GM19043 (cell line): Measurements from ENCODE around the gene SPPL3.
"Not testable (repeated sequence)": the region's sequence is repeated elsewhere in the genome, so short reads cannot be mapped to it uniquely, and the experiment has no call there.

Experiments used
- ATAC-seq: cut with Tn5 transposase; IDR thresholded peaks from one replicate; pipeline ENCODE4 v1.9.1; 2021; ENCODE audit warnings: low read depth; ENCODE audit not compliant: unreplicated experiment

SPPL3 gene

GRCh38 chr12:120792456-120792855, 111.7 kb downstream of the SPPL3 start:
- ATAC-seq = not testable (repeated sequence)

- ATAC-seq = no peak
Observed at GRCh38 chr12:120791669-120792176, 112.4 kb downstream of the SPPL3 start.

- ATAC-seq = no peak
Observed at GRCh38 chr12:120790114-120790513, 114.0 kb downstream of the SPPL3 start.

- no peak for ATAC-seq
Observed at GRCh38 chr12:120787889-120788288, 116.3 kb downstream of the SPPL3 start.

GRCh38 chr12:120784804-120785203, 119.4 kb downstream of the SPPL3 start:
- no peak for ATAC-seq

- no peak for ATAC-seq
Observed at GRCh38 chr12:120783197-120783596, 121.0 kb downstream of the SPPL3 start.

- no peak for ATAC-seq
Observed at GRCh38 chr12:120775862-120776552, 128.2 kb downstream of the SPPL3 start.

- no peak for ATAC-seq
Observed at GRCh38 chr12:120774169-120774916, 129.8 kb downstream of the SPPL3 start.

- ATAC-seq = no peak
Observed at GRCh38 chr12:120771097-120771496, 133.1 kb downstream of the SPPL3 start.

- ATAC-seq = no peak
Observed at GRCh38 chr12:120767071-120768024, 136.8 kb downstream of the SPPL3 start.

GRCh38 chr12:120766566-120766965, 137.6 kb downstream of the SPPL3 start:
- no peak for ATAC-seq

- no peak for ATAC-seq
Observed at GRCh38 chr12:120764816-120765215, 139.3 kb downstream of the SPPL3 start.

- no peak for ATAC-seq
Observed at GRCh38 chr12:120763250-120763649, 140.9 kb downstream of the SPPL3 start.

GRCh38 chr12:120762086-120762485, 142.1 kb downstream of the SPPL3 start:
- ATAC-seq = no peak

GRCh38 chr12:120761519-120761934, 142.6 kb downstream of the SPPL3 start:
- no peak for ATAC-seq

- no peak for ATAC-seq
Observed at GRCh38 chr12:120760349-120761254, 143.6 kb downstream of the SPPL3 start.

- ATAC-seq = no peak
Observed at GRCh38 chr12:120759591-120760348, 144.4 kb downstream of the SPPL3 start.

- no peak for ATAC-seq
Observed at GRCh38 chr12:120758798-120759590, 145.2 kb downstream of the SPPL3 start.
